ENCODE results near the gene ST3GAL6.

Gene ST3GAL6

GRCh38 chr3:98777286-98777685 is 14.1 kb downstream of the ST3GAL6 start:
- no peak for DNase-seq (ENCODE audit: low read depth)

GRCh38 chr3:98777801-98778220 is 14.7 kb downstream of the ST3GAL6 start:
- peak; percentile 93 for DNase-seq (ENCODE audit: low read depth)

- no peak for DNase-seq (ENCODE audit: low read depth)
These were observed 15.2 kb downstream of the ST3GAL6 start for GRCh38 chr3:98778383-98778782.

- DNase-seq (ENCODE audit: low read depth) = peak; percentile 99
These were observed 15.8 kb downstream of the ST3GAL6 start for GRCh38 chr3:98778852-98779413.

GRCh38 chr3:98779541-98780335 is 16.6 kb downstream of the ST3GAL6 start:
- DNase-seq (ENCODE audit: low read depth) = peak; percentile 97

- DNase-seq (ENCODE audit: low read depth) = peak; percentile 88
These were observed 17.2 kb downstream of the ST3GAL6 start for GRCh38 chr3:98780343-98780742.

GRCh38 chr3:98782824-98783500 is 19.8 kb downstream of the ST3GAL6 start:
- DNase-seq (ENCODE audit: low read depth) = no peak

GRCh38 chr3:98784042-98784441 is 20.9 kb downstream of the ST3GAL6 start:
- no peak for DNase-seq (ENCODE audit: low read depth)

GRCh38 chr3:98784666-98785600 is 21.8 kb downstream of the ST3GAL6 start:
- DNase-seq (ENCODE audit: low read depth) = peak; percentile 98

- peak; percentile 71 for DNase-seq (ENCODE audit: low read depth)
These were observed 23.3 kb downstream of the ST3GAL6 start for GRCh38 chr3:98786364-98787006.

- DNase-seq (ENCODE audit: low read depth) = no peak
These were observed 24.0 kb downstream of the ST3GAL6 start for GRCh38 chr3:98787181-98787580.

GRCh38 chr3:98788651-98789050 is 25.5 kb downstream of the ST3GAL6 start:
- DNase-seq (ENCODE audit: low read depth) = peak; percentile 55

GRCh38 chr3:98791341-98792325 is 28.5 kb downstream of the ST3GAL6 start:
- DNase-seq (ENCODE audit: low read depth) = peak; percentile 55

- DNase-seq (ENCODE audit: low read depth) = peak; percentile 58
These were observed 30.8 kb downstream of the ST3GAL6 start for GRCh38 chr3:98793971-98794370.

- DNase-seq (ENCODE audit: low read depth) = no peak
These were observed 33.2 kb downstream of the ST3GAL6 start for GRCh38 chr3:98796334-98796733.

- no peak for DNase-seq (ENCODE audit: low read depth)
These were observed 34.8 kb downstream of the ST3GAL6 start for GRCh38 chr3:98797905-98798304.

- no peak for DNase-seq (ENCODE audit: low read depth)
These were observed 35.7 kb downstream of the ST3GAL6 start for GRCh38 chr3:98798820-98799219.

GRCh38 chr3:98799479-98799878 is 36.3 kb downstream of the ST3GAL6 start:
- no peak for DNase-seq (ENCODE audit: low read depth)

- no peak for DNase-seq (ENCODE audit: low read depth)
These were observed 37.3 kb downstream of the ST3GAL6 start for GRCh38 chr3:98800401-98800800.

GRCh38 chr3:98801043-98801747 is 38.1 kb downstream of the ST3GAL6 start:
- no peak for DNase-seq (ENCODE audit: low read depth)
